Measurements from ENCODE around the gene C4BPB.

C4BPB gene

GRCh38 chr1:207059881-207060280 lies 28.8 kb upstream of the C4BPB start:
- DNase-seq (ENCODE audit: low spot score) = no peak

- DNase-seq (ENCODE audit: low spot score) = no peak
Observed at GRCh38 chr1:207060596-207060995, 28.1 kb upstream of the C4BPB start.

DNA sequence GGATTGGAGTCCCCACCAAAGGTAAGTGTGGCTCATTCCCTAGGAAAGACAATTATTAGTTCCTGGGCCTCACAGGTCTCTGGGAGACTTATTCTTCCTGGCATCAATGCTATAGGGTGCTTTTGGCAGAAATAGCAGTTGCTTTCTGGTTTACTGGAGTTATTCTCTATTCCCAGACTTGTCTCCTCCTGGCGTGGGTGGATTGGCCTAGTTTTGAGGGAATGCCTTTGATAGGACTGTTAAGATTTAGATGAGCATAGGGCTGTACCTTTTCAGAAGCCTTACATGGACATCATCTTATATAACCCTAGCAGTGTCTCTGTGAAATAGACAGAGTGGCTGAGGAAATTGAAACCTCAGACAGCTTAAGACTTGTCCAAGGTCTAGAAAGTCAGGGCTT lies 26.6 kb upstream of the C4BPB start:
- DNase-seq (ENCODE audit: low spot score) = no peak

- DNase-seq (ENCODE audit: low spot score) = no peak
Observed at GRCh38 chr1:207063014-207063413, 25.6 kb upstream of the C4BPB start.

DNA sequence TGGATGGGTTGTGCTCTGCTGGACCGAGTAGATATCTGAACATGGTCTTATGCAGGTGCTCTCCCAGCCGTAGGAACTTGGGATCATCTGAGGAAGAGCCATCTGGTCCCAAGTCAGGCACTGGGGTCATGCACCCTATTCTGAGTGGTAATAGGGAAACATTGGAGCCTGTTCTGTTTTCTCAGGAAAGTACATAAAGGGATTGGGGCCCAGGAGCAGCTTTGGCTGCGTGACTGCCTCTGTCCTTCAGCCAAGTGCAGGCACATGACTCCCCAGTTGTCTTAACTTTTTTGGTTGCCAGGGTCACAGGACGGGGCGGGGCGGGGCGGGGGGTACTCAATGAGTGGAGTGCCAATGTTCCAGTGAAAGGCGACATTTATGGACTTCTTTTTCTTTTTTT lies 24.1 kb upstream of the C4BPB start:
- peak; percentile 42 for DNase-seq (ENCODE audit: low spot score)

- no peak for DNase-seq (ENCODE audit: low spot score)
Observed at GRCh38 chr1:207067185-207067584, 21.5 kb upstream of the C4BPB start.

- no peak for DNase-seq (ENCODE audit: low spot score)
Observed at GRCh38 chr1:207067665-207068064, 21.0 kb upstream of the C4BPB start.

GRCh38 chr1:207069061-207069460 lies 19.6 kb upstream of the C4BPB start:
- DNase-seq (ENCODE audit: low spot score) = no peak

DNA sequence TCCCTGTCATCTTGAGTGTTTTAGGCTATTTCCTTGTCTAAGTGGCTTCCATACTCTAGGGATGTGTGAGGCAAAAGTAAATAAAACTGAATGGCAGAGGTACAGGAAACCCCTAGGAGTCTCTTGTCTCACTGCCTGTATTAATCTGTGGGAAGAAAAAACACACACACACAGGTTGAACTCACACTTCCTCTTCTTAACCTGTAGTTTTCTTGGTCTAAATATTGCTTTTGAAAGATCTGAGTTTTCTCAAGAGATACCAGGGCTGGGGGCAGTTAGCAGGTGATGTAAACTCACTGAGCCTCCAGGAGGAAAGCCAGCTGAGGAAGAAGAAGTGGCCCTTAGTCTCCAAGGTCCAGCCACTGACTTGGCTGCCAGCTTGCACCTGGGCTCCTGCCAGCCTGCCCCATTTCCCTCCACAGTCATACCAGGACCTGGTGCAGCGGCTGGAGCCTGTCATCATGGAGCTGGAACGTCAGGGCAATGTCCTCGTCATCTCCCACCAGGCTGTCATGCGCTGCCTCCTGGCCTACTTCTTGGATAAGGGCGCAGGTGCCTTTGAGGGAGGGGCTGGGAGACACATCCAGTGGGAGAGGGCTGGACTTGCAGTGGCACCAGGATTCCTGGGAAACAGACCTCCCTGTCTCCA lies 18.7 kb upstream of the C4BPB start:
- no peak for DNase-seq (ENCODE audit: low spot score)

DNA sequence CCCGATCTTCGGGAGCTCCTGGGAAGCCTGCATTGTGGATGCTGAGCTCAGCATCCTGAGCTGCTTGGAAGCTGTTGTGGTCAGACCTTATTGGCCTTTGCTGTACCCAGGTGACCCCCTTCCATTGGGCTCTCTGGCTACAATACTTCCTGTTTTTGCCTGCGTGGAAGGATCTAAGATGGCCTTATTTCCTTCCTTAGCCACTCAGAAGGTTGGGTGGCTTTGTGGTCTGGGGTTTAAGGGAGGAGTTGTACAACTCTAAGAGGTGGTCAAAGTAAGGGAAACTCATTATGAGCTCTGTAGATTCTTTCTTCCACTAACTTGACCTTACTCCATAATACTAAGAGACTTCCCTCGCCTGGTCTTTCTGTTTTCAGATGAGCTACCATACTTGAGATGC lies 17.8 kb upstream of the C4BPB start:
- no peak for DNase-seq (ENCODE audit: low spot score)

DNA sequence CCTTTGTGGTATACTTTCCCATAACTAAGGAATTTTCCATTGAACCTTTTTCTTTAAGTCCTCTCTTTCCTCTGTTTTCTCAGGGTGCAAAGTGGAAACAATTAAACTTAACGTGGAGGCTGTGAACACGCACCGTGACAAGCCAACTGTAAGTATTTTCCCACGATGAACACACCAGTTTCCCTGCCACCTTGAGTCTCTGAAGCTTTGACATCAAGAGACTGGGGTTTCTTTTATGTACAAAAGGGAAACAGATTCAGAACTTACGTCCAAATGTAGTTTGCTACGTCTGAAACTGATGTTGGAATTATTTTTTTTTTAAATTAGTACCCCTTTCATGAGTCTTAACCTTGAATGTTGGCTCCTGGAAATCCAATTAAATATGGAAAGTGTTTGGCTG lies 17.2 kb upstream of the C4BPB start:
- no peak for DNase-seq (ENCODE audit: low spot score)

- no peak for DNase-seq (ENCODE audit: low spot score)
Observed at GRCh38 chr1:207072233-207072632, 16.4 kb upstream of the C4BPB start.

GRCh38 chr1:207073906-207074820 lies 14.5 kb upstream of the C4BPB start:
- DNase-seq (ENCODE audit: low spot score) = no peak

DNA sequence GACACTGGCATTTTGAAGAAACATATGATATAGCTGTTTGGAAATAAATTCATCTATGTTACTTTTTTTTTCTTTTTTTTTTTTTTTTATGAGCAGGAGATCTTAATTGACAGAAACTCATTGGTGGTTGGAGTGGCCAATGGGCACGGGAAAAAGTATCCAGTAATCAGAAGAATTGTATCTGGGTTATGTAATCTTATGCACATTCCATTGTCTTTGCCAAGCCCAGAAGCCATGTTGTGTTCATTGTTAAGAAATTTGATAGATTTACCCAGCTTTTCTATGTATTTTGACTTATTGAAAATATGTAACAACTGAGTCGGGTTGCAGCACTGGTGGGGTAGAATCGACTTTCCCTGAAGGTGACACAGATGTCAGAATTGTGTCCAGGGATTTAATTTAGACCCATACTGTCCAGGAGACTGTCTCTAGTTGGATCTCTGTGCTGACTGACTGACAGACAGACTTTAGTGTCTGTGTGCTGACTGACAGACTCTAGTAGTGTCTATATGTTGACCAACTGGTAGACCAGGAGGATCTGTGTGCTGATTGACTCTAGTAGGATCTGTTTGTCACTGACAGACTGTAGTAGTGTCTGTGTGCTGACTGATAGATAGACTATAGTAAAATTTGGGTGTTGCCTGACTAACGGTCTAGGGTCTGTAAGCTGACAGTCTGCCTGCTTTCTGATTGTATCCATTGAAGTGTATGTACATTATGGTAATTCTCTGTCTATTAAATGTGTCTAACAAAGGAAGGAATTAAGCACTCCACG lies 12.3 kb upstream of the C4BPB start:
- DNase-seq (ENCODE audit: low spot score) = no peak

DNA sequence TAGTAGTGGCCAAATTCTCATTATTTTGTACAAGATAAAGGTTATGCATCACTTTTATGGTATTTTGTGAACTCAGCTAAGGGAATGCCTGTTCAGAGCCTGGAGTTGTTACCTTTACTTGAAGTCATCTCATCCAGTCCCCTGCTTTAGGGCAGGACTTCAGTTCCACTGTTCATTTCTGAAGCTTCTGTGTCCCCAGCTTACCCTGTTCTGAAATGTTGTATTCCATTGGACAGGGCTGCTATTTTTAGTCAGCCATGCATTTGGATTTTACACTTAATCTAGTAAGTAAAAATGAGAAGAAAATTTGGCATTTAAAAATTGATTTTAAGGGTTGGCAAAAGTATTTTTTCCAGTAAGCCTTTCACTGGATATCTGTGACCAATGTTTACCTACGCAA lies 11.6 kb upstream of the C4BPB start:
- DNase-seq (ENCODE audit: low spot score) = no peak

GRCh38 chr1:207077470-207078377 lies 10.9 kb upstream of the C4BPB start:
- peak; percentile 89 for DNase-seq (ENCODE audit: low spot score)

GRCh38 chr1:207078578-207079132 lies 10.0 kb upstream of the C4BPB start:
- no peak for DNase-seq (ENCODE audit: low spot score)

DNA sequence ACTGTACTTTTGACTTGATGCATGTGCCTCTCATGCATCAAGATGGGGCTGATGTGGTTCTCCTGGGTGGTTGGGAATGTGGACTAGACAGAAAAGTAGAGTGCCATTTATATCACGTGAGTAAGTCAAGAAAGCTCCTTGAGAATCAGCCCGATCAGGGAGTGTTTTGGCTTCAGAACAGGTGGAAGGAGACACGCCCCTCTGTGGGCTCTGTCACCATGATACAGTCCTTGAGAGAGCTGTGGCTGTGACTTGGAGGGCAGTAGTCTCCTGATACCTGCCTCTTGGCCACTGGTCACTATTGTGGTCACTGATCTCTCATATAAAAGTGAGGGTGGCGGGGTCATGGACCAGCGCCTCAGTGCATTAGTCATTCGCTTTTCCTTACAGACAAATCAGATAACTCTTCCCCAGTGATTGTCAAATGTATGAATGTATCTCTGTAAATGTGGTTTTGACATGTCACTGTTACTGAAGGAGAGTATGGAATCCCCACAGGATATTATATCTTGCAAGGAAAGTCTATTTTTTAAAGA lies 8.9 kb upstream of the C4BPB start:
- no peak for DNase-seq (ENCODE audit: low spot score)

GRCh38 chr1:207081088-207081487 lies 7.6 kb upstream of the C4BPB start:
- DNase-seq (ENCODE audit: low spot score) = no peak

- DNase-seq (ENCODE audit: low spot score) = no peak
Observed at GRCh38 chr1:207081806-207082205, 6.9 kb upstream of the C4BPB start.

GRCh38 chr1:207084232-207084631 lies 4.4 kb upstream of the C4BPB start:
- DNase-seq (ENCODE audit: low spot score) = no peak
